NCI-H526 treated with DMSO at 0.1 percent for 48 hours (cell line): ENCODE measurements around the gene GMPPA.

Source experiments
- DNase-seq: peaks from one replicate; lab custom pipeline; 2025; lab: John Stamatoyannopoulos, UW

Gene GMPPA

GRCh38 chr2:219468410-219469185, 30.1 kb upstream of the GMPPA start:
- no peak for DNase-seq

- DNase-seq, result no peak
Observed at GRCh38 chr2:219469186-219469724, 29.4 kb upstream of the GMPPA start.

- no peak for DNase-seq
Observed at GRCh38 chr2:219470429-219470828, 28.3 kb upstream of the GMPPA start.

GRCh38 chr2:219471476-219472371, 27.0 kb upstream of the GMPPA start:
- no peak for DNase-seq

GRCh38 chr2:219472629-219473187, 26.0 kb upstream of the GMPPA start:
- no peak for DNase-seq

GRCh38 chr2:219473511-219473910, 25.2 kb upstream of the GMPPA start:
- no peak for DNase-seq

- no peak for DNase-seq
Observed at GRCh38 chr2:219474285-219475060, 24.2 kb upstream of the GMPPA start.

GRCh38 chr2:219475278-219475677, 23.4 kb upstream of the GMPPA start:
- DNase-seq, result no peak

- peak; percentile 14 for DNase-seq
Observed at GRCh38 chr2:219475697-219476651, 22.7 kb upstream of the GMPPA start.

GRCh38 chr2:219476652-219477151, 22.0 kb upstream of the GMPPA start:
- DNase-seq, result no peak

- no peak for DNase-seq
Observed at GRCh38 chr2:219477179-219477578, 21.5 kb upstream of the GMPPA start.

GRCh38 chr2:219477815-219478214, 20.9 kb upstream of the GMPPA start:
- no peak for DNase-seq

GRCh38 chr2:219478916-219479315, 19.8 kb upstream of the GMPPA start:
- DNase-seq, result no peak

- DNase-seq, result no peak
Observed at GRCh38 chr2:219480004-219480403, 18.7 kb upstream of the GMPPA start.

- DNase-seq, result no peak
Observed at GRCh38 chr2:219482674-219483405, 15.9 kb upstream of the GMPPA start.

GRCh38 chr2:219483451-219484342, 15.0 kb upstream of the GMPPA start:
- DNase-seq, result no peak

- DNase-seq, result no peak
Observed at GRCh38 chr2:219484343-219485200, 14.1 kb upstream of the GMPPA start.

- no peak for DNase-seq
Observed at GRCh38 chr2:219485201-219485580, 13.5 kb upstream of the GMPPA start.
